Stimulated activated naive B cell treated with anti-CD40 and anti-IgM and Interleukin-4, amounts not matched to agents 10 μg/mL and 1 μg/mL and 100 μg/mL, for 72 hours (primary cell): ENCODE results near the gene MEMO1.
"Not testable (repeated sequence)": the region's sequence is repeated elsewhere in the genome, so short reads cannot be mapped to it uniquely, and the experiment has no call there.

ENCODE experiments used
- ATAC-seq, 2 donors: fragments of 150-1000 bp; cut with Tn5 transposase; replicated peaks; 2 replicates each; pipeline ENCODE4 v1.10.0; 2021; ENCODE audit warnings: moderate library complexity in 1 of 2
- DNase-seq: peaks from one replicate; pipeline ENCODE4 v3.0.0; 2021
- H3K27ac Mint-ChIP-seq: one replicate; pipeline ENCODE4 v1.8.0; 2022; ENCODE audit warnings: mild to moderate bottlenecking, mixed read lengths
- H3K27me3 Mint-ChIP-seq, 2 donors: one replicate each; pipeline ENCODE4 v1.8.0; 2022; ENCODE audit warnings: mixed read lengths in 2 of 2
- H3K36me3 Mint-ChIP-seq, 2 donors: one replicate each; pipeline ENCODE4 v1.8.0; 2022; ENCODE audit warnings: mixed read lengths in 2 of 2, mild to moderate bottlenecking in 1 of 2
- H3K4me1 Mint-ChIP-seq, 2 donors: one replicate each; pipeline ENCODE4 v1.8.0; 2022; ENCODE audit warnings: mixed read lengths in 2 of 2, mild to moderate bottlenecking in 1 of 2
- H3K4me3 Mint-ChIP-seq, 2 donors: one replicate each; pipeline ENCODE4 v1.8.0; 2022; ENCODE audit warnings: mild to moderate bottlenecking in 2 of 2, mixed read lengths in 2 of 2, moderate library complexity in 1 of 2
- H3K9me3 Mint-ChIP-seq, 2 donors: one replicate each; pipeline ENCODE4 v1.8.0; 2022; ENCODE audit warnings: mixed read lengths in 2 of 2, mild to moderate bottlenecking in 1 of 2

MEMO1 gene

GRCh38 chr2:32010670-32011484 lies at the start of gene MEMO1:
MEMO1 (minus strand) TSS chr2:32011008; CDS start chr2:32010247, 761 bp downstream.
- peaks cover 0 to 2% of the 10 kb centered on the region in 2 donors for H3K9me3 Mint-ChIP-seq
- DNase-seq (peak; percentile 96), ATAC-seq (peak; percentile 77 to 78)
- peak within 1 kb of the TSS; percentile 98 for H3K27ac Mint-ChIP-seq
- peaks cover 14 to 44% of the 10 kb centered on the region in 2 donors for H3K4me1 Mint-ChIP-seq
- peak within 1 kb of the TSS; percentile 94 to 95 for H3K4me3 Mint-ChIP-seq
- no peaks in the 10 kb centered on the region for H3K27me3 Mint-ChIP-seq
- peaks cover 9 to 14% of the 10 kb centered on the region in 2 donors for H3K36me3 Mint-ChIP-seq

GRCh38 chr2:32060266-32060665 lies 49.5 kb upstream of the MEMO1 start:
- ATAC-seq = no peak
- H3K36me3 Mint-ChIP-seq = no peaks in the 10 kb centered on the region
- DNase-seq = no peak
- no peak overlapping the region for H3K4me3 Mint-ChIP-seq
- H3K9me3 Mint-ChIP-seq = no peaks in the 10 kb centered on the region
- no peaks in the 10 kb centered on the region for H3K27me3 Mint-ChIP-seq
- H3K4me1 Mint-ChIP-seq = peaks cover 6 to 19% of the 10 kb centered on the region in 2 donors
- H3K27ac Mint-ChIP-seq = no peak overlapping the region

DNA sequence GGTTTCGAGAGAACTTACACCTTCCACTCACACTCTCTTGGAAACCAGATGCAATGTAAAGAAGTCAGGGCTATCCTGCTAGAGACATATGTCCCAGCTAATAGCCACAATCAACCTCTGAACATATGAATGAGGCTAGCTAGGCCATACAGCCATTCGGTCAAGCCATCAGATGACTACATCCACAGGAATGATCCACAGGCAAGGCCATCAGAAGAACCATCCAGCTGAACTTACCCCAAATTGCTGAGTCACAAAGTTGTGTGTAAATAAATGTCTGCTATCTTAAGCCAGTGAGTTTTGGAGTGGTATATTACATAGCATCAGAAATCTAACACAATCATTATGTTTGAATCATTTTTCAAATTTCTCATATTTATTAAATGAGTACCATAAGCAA lies 47.3 kb upstream of the MEMO1 start:
- H3K36me3 Mint-ChIP-seq = no peaks in the 10 kb centered on the region
- no peaks in the 10 kb centered on the region for H3K9me3 Mint-ChIP-seq
- ATAC-seq = no peak
- H3K27me3 Mint-ChIP-seq = no peaks in the 10 kb centered on the region
- no peak overlapping the region for H3K4me3 Mint-ChIP-seq
- DNase-seq = no peak
- no peak overlapping the region for H3K27ac Mint-ChIP-seq
- peaks cover 6 to 9% of the 10 kb centered on the region in 2 donors for H3K4me1 Mint-ChIP-seq

DNA sequence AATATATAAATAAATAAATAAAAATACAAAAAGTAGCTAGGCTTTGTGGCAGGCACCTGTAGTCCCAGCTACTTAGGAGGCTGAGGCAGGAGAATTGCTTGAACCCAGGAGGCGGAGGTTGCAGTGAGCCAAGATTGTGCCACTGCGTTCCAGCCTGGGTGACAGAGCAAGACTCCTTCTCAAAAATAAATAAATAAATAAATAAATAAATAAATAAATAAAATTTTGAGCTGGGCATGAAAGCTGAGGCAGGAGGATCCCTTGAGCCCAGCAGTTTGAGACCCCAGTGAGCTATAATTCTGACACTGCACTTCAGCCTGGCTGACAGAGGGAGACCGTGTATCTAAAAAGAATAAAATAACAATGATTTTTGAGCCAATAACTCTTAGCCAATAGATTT lies 43.8 kb upstream of the MEMO1 start:
- not testable (repeated sequence) for H3K9me3 Mint-ChIP-seq, H3K27me3 Mint-ChIP-seq, H3K27ac Mint-ChIP-seq, H3K4me3 Mint-ChIP-seq, H3K4me1 Mint-ChIP-seq, DNase-seq, H3K36me3 Mint-ChIP-seq, ATAC-seq

DNA sequence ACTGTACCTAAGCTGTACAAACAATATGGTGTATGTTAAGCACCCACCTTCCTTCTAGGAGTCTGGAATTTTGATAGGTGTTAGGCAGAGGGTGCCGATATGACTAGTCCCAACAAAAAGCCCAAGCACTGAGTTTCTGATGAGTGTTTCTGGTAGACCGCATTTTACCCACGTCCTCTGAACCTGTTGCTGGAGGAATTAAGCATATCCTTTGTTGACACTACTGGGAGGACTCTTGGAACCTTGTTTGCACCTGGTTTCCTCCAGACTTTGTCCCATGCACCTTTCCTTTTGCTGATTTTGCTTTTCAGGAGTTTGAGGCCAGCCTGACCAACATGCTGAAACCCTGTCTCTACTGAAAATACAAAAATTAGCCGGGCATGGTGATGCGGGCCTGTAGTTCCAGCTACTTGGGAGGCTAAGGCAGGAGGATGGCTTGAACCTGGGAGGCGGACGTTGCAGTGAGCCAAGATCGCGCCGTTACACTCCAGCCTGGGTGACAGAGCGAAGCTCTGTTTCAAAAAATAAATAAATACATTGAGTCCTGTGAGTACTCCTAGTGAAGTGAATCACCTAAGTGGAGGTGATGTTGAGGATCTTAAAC lies 41.1 kb upstream of the MEMO1 start:
- Mint-ChIP-seq H3K9me3 (no peaks in the 10 kb centered on the region), H3K4me1 (no peaks in the 10 kb centered on the region), H3K4me3 (no peak overlapping the region), H3K36me3 (no peaks in the 10 kb centered on the region), H3K27me3 (no peaks in the 10 kb centered on the region), H3K27ac (no peak overlapping the region)
- ATAC-seq (no peak), DNase-seq (no peak)

DNA sequence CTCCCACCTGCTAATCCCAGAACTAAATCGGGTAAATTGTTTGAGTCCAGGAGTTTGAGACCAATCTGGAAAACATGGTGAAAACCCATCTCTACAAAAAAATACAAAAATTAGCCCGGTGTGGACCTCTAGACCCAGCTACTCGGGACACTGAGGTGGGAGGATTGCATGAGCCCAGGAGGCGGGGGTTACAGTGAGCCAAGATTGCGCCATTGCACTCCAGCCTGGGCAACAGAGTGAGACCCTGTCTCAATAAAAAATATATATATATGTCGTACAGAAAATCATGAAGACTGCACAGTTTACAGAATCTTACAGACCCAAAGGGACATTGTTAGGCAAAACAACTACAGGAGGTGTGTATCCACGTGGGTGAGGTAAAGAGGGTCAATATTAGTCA lies 32.8 kb upstream of the MEMO1 start:
- no peak overlapping the region for H3K27ac Mint-ChIP-seq
- ATAC-seq (no peak), DNase-seq (no peak)
- H3K9me3 Mint-ChIP-seq = no peaks in the 10 kb centered on the region
- H3K36me3 Mint-ChIP-seq = no peaks in the 10 kb centered on the region
- H3K4me1 Mint-ChIP-seq = peaks cover 0 to 4% of the 10 kb centered on the region in 2 donors
- no peaks in the 10 kb centered on the region for H3K27me3 Mint-ChIP-seq
- no peak overlapping the region for H3K4me3 Mint-ChIP-seq

GRCh38 chr2:32039447-32040219 lies 28.8 kb upstream of the MEMO1 start, which contains the start of gene DPY30:
DPY30 (minus strand) TSS chr2:32039805; CDS start chr2:32039456, 349 bp downstream.
- ATAC-seq (peak; percentile 95), DNase-seq (peak; percentile 90)
- Mint-ChIP-seq H3K4me1 (peaks cover under 1 to 4% of the 10 kb centered on the region in 2 donors), H3K4me3 (peak within 1 kb of the TSS; percentile 94 to 95), H3K36me3 (peaks cover 0 to 2% of the 10 kb centered on the region in 2 donors), H3K9me3 (no peaks in the 10 kb centered on the region), H3K27me3 (no peaks in the 10 kb centered on the region), H3K27ac (peak within 1 kb of the TSS; percentile 97)

DNA sequence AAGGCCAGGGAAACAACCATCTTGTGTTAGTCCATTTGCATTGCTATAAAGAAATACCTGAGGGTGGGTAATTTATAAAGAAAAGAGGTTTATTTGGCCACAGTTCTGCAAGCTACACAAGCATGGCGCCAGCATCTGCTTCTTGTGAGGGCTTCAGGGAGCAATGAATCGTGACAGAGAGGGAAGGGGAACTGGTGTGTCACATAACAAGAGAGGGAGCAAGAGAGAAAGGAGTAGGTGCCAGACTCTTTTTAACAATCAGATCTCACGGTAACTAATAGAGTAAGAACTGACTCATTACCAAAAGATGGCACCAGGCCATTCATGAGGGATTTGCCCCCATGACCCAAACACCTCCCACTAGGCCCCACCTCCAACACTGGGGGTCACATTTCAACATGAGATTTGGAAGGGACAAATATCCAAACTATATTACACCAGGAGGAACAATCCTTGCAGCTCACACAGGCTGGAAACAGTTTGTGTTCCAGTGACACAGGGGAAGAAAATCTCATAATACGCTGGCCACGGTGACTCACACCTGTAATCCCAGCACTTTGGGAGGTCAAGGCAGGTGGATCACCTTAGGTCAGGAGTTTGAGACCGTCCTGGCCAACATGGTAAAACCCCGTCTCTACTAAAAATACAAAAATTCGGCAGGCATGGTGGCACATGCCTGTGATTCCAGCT lies 23.5 kb upstream of the MEMO1 start:
- Mint-ChIP-seq H3K36me3 (peaks cover 21 to 27% of the 10 kb centered on the region in 2 donors), H3K27ac (peak overlapping the region; percentile 38), H3K4me1 (peaks cover 14 to 17% of the 10 kb centered on the region in 2 donors)
- DNase-seq, H3K9me3 Mint-ChIP-seq, H3K27me3 Mint-ChIP-seq, H3K4me3 Mint-ChIP-seq: not testable (repeated sequence)
- ATAC-seq = peak; percentile 29 to 60

DNA sequence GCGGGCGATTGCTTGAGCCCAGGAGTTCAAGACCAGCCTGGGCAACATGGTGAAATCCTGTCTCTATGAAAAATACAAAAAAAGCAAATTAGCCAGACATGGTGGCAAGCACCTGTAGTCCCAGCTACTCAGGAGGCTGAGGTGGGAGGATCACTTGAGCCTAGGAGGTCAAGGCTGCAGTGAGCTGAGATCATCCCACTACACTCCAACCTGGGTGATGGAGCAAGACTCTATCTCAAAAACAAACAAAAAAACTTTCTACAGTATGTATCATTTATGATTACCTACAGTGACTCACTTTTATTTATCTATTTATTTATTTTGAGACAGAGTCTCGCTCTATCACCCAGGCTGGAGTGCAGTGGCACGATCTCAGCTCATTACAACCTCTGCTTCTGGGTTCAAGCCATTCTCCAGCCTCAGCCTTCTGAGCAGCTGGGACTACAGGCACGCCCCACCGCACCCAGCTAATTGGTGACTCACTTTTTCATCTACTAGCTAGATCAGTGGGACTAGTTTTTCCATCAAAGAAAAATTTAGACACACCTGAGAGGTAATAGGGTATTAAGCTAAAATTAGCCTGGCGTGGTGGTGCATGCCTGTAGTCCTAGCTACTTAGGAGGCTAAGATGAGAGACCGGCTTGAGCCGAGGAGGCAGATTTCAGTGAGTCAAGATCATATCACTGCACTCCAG lies 8.1 kb upstream of the MEMO1 start:
- H3K27ac Mint-ChIP-seq, H3K9me3 Mint-ChIP-seq, H3K4me1 Mint-ChIP-seq, H3K4me3 Mint-ChIP-seq, DNase-seq, H3K27me3 Mint-ChIP-seq: not testable (repeated sequence)
- ATAC-seq = peak in 1 of 2 donors; percentile 10
- H3K36me3 Mint-ChIP-seq = peaks cover 1 to 25% of the 10 kb centered on the region in 2 donors

DNA sequence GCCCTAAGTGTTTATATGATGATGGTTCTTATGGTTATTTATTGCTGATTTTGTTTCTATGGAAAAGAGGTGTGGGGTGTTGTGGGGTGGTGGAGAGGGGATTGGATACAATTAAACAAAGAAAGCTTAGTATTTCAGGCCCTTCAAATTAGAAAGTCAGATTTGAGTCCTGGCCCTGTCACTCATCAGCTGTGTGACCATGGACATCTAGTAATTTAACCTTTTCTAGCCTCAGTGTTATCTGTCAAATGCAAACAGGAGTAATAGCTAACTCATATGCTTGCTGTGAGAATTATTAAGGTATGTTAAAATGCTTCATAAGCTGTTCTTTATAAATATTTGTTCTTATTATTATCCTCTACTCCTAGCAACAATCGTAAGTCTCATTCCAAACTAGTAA lies 2.1 kb upstream of the MEMO1 start:
- Mint-ChIP-seq H3K36me3 (peaks cover 4 to 12% of the 10 kb centered on the region in 2 donors), H3K4me3 (no peak overlapping the region), H3K4me1 (peaks cover 5 to 30% of the 10 kb centered on the region in 2 donors), H3K27me3 (no peaks in the 10 kb centered on the region), H3K9me3 (no peaks in the 10 kb centered on the region), H3K27ac (no peak overlapping the region)
- ATAC-seq = no peak
- no peak for DNase-seq

GRCh38 chr2:32011485-32011960 lies 715 bp upstream of the MEMO1 start:
- ATAC-seq = no peak
- Mint-ChIP-seq H3K27ac (peak overlapping the region; percentile 98), H3K4me3 (peak overlapping the region; percentile 91 to 94), H3K27me3 (no peaks in the 10 kb centered on the region), H3K36me3 (peaks cover 9 to 16% of the 10 kb centered on the region in 2 donors), H3K9me3 (peaks cover 0 to 2% of the 10 kb centered on the region in 2 donors), H3K4me1 (peaks cover 11 to 41% of the 10 kb centered on the region in 2 donors)
- no peak for DNase-seq

- not testable (repeated sequence) for H3K9me3 Mint-ChIP-seq, H3K27me3 Mint-ChIP-seq
- Mint-ChIP-seq H3K36me3 (peaks cover 13 to 19% of the 10 kb centered on the region in 2 donors), H3K27ac (peak overlapping the region; percentile 65), H3K4me3 (peak overlapping the region; percentile 63 to 64), H3K4me1 (peaks cover 19 to 50% of the 10 kb centered on the region in 2 donors)
- ATAC-seq = peak; percentile 62 to 70
- DNase-seq = peak; percentile 66
Observed at GRCh38 chr2:32010280-32010669, 533 bp downstream of the MEMO1 start.

DNA sequence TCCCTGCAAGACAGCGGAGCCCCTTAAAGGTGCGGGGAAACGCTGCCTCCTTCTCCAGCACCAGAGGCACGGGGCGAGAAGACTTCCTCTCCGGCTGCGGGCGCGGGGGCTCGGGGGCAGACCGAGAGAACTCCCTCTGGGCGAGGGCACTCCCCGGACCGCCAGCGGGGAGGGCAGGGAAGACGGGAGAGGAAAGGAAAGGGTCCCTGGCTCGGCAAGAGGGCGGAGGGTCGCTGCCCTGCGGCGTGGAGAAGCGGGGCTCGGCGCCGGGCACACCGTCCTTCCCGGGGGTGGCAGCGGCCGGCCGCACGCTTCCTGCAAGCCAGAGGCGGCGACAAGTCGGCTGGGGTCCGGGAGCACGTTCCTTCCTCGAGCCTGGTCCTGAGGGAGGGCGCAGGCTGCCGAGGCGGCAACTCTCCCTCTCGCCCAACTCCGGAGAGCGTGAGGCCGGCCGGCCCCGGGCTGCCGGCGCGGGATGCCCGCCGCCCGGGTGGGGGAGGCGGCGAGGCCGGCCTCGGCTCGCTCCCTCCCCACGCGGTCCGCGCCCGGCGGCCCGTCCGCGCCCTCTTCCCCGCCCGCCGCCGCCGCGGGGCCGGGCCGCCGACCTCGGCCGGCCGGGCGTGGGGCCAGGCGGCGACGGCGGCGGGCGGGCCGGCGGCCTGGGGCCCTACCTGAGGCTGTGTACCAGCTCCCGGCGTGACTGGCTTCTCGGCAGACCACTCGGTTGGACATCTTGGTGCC lies 1.1 kb downstream of the MEMO1 start:
- Mint-ChIP-seq H3K4me3 (peak overlapping the region; percentile 95 to 98), H3K36me3 (peaks cover 15 to 25% of the 10 kb centered on the region in 2 donors), H3K27ac (peak overlapping the region; percentile 98), H3K4me1 (peaks cover 21 to 56% of the 10 kb centered on the region in 2 donors), H3K9me3 (peaks cover 0 to 2% of the 10 kb centered on the region in 2 donors), H3K27me3 (no peaks in the 10 kb centered on the region)
- ATAC-seq (peak; percentile 22 to 25), DNase-seq (peak; percentile 33)
